H54 (cell line): ENCODE measurements around the gene ZNF346.
A peak's percentile ranks its signal among the peaks of the same experiment; 100 is the strongest.

Source experiments
- DNase-seq: peaks from one replicate; pipeline ENCODE4 v3.0.0; 2011; ENCODE audit warnings: low spot score, mixed read lengths; ENCODE audit not compliant: insufficient read length
- FAIRE-seq: peaks from 3 replicates; lab custom pipeline; 2011; peaks lifted over from hg19 to GRCh38; lab: Jason Lieb, UNC
- POLR2A ChIP-seq: IDR thresholded peaks from 2 replicates; pipeline ENCODE4 v1.6.1; 2011; ENCODE audit warnings: low read depth, mild to moderate bottlenecking, low read length

Gene ZNF346

DNA sequence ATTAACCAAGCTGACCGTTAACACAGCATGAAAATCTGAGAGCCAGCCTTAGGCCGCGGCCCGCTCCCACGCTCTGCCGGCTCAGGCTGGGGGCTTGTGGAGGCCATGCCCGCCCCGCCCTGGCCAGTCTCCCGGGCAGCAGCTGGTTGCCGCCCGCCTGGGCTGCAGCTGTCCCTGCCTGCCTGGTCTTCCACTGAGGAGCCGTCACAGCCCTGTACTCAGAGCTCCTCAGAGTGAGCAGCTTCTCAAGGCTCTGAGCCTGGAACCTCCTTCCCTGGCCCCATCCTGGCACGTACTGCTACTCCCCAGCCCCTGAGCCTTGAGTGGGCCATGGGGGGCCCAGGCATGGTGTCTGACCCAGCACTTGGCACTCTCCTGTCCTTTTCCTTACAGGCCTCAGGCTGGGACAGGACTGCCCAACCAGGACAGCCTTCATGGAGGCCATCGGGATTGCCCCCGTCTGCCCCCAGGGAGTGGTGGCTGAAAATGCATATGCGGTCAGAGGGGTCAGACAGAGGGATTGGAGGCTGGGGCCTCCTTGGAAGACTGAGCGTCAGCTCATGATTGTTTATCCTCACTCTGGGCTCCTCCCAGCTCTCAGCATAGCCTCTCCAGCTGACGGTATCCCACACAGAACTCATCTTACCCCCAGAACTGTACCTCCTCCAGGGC, 76.1 kb downstream of the ZNF346 start:
- DNase-seq: no peak
- FAIRE-seq: no peak
- no peak for TF ChIP-seq POLR2A

DNA sequence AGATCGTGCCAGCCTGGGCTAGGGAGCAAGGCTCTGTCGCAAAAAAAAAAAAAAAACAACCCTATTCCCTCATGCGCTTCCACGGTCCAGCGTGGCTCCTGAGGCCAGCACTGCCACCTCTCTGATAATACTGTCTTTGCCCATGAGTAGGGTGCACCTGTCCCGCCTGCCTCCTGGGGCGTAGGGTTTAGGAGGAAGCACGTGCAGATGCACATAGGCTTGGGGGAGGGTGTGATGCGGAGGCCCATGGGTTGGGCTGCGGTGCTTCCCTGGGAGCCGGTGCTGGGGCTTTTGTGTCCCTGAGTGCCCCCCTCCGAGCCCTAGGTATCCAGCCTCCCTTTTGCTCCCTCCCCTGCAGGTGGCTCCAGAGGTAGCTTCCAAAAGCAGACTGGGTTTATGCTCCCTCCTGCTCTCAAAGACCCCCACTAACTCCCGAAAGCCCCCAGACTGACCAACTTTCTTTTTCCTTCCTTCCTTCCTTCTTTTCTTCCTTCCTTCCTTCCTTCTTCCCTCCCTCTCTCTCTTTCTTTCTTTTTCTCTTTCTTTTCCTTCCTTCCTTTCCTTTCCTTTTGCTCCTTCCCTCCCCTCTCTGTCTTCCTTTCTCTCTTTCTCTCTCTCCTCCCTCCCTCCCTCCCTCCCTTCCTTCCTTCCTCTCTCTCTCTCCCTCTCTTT, 77.1 kb downstream of the ZNF346 start:
- no peak for DNase-seq
- TF ChIP-seq POLR2A: no peak
- no peak for FAIRE-seq

DNA sequence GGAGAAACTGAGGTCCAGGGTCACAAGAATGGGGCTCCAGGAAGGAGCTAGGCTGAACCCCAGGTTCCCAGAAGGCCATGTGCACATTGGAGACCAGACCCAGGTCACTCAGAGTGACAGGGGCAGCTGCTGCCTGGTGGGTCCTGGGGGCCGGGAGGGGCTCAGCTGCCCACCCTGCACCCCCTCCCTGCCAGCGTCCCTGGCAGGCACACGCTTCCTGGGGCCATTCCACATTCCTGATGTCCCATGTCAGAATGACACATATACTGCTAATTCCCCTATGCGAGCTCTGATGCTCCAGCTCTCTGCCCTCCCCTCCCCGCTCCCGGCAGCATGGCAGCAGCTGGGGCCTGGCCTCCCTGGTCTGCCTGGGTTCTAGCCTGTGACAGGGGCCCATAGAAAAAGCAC, 78.2 kb downstream of the ZNF346 start:
- FAIRE-seq (no peak), DNase-seq (peak; percentile 77)
- no peak for TF ChIP-seq POLR2A

DNA sequence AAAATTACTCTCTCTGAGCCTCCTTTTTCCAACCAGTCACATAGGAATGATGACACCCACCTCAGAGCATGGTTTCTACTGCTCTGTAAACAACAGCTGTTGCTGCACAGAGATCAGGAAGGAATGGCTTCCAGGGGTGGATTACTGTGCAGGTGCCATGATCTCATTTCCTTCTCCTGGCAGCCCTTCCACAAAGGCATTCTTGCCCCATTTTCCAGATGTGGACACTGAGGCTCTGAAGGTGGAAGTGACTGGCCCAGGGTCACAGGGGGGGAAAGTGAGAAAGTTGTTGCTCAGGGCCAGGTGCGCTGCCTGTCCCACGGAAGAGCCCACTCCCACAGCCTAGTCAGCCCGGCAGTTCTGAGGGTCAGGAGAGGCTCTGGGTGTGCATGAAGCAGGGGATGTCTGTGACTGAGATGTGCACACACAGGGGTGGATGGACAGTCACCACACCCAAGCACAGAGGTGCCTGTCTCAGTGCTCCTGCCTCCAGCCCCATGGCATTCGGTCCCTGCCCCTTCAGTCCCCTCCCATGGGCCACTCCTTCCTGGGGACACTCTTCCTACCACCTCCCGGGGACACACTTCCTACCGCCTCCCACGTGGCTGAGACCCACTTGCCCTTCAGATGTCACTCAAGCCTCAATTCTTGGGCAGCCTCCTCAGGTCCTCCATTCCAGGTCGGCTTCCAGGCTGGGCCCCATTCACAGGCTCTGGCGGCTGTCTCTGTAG, 81.2 kb downstream of the ZNF346 start:
- TF ChIP-seq POLR2A: no peak
- DNase-seq: no peak
- no peak for FAIRE-seq

DNA sequence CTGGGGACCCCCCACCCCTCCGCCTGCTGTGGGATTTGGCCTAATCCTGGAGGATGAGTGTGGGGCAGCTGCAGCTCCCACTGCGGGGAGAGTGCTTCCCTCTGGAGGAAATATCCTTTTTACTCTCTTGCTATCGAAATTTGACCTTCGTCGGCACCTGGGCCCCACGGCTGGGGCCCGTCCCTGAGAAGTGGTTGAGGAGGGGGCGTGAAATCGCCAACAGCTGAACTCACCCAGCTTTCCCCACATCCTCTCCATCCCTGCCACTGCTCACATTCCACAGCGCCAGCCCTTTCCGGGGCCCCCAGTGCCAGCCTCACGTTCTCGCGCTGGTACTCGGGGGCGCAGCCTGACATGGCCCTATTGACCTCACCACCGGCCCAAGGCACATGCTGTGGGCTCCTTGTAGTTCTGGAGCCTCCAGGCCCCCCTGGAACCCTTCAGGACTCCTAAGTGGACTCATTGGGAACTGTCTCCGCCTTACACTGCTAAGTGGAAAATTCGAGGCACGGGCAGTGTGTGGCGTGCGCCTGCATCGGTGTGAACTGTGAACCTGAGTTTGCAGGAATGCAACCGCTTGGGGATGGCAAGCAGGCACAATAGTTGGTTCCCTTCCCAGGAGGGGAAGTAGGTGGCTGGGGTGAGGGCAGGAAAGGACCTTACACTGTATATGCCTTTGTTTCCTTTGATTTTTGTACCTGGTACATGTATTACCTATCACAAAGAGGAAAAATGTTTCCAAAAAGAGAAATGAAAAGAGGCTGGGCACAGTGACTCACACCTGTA, 83.4 kb downstream of the ZNF346 start:
- no peak for TF ChIP-seq POLR2A
- DNase-seq: no peak
- FAIRE-seq: no peak

DNA sequence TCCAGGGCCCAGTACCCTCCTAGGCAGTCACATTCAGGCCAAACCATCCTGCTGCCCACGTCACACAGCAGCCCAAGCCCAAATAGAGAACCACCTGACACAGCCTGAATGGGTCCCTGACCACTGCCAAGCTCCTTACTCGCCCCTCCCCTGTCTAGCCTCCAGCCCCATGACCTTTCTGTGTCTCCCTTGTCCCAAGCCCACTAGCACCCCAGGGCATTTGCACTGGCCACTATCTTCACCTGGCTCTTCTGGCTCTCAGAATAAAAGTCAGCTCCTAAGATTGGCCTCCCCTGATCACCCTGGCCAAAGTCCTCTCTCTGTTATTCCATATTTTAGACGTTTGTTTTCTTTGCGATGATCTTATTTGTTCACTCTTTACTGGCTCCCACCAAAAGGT, 84.7 kb downstream of the ZNF346 start:
- FAIRE-seq (no peak), DNase-seq (no peak)
- no peak for TF ChIP-seq POLR2A

DNA sequence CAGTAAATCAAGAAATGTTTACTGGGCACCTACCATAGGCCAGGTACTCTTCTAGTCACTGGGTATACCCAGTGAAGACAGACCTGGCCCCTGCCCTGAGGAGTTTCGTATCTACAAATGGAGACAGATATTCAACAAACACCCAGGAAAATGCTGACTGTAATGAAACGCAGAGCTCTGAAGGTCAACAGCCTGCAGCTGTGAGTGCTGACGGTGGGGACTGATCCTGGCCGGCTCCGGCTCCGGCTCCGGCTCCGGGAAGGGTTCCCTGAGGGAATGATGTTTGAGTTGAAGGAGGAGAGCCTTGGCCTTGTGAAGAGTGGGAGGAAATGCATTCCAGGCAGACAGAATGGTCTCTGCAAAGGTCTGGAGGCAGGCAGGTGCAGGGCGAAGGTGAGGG, 87.3 kb downstream of the ZNF346 start:
- no peak for FAIRE-seq
- no peak for TF ChIP-seq POLR2A
- DNase-seq: no peak

DNA sequence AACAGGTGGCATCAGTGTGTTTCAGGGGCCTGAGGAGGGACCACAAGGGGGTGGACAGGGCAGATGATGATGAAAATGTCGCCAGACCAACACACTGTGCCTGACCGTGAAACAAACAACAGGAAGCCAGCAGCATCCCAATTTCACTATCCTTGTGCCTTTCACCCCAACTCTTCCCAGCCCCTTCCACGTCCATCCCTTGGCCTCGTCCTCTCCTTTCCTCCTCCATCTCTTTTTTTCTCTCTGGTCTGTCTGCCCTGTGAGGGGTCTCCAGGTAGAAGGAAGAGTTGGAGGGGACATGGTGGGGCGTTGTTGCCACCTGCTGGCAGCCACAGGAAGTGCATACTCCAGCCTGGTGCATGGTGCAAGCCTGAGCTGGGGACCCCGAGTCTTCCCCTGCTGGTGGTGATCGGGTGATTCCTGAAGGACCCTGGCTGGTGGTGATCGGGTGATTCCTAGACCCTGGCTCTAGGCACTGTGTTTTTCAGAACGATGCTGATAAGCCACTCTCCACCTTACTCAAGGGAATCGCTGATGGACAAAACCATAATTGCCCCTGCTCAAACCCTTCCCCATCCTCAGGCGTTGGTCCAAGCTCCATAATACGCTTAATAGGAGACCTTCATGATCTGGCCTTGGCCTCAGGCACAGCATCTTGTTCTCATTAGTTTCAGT, 89.4 kb downstream of the ZNF346 start:
- DNase-seq (peak; percentile 64), FAIRE-seq (no peak)
- no peak for TF ChIP-seq POLR2A

DNA sequence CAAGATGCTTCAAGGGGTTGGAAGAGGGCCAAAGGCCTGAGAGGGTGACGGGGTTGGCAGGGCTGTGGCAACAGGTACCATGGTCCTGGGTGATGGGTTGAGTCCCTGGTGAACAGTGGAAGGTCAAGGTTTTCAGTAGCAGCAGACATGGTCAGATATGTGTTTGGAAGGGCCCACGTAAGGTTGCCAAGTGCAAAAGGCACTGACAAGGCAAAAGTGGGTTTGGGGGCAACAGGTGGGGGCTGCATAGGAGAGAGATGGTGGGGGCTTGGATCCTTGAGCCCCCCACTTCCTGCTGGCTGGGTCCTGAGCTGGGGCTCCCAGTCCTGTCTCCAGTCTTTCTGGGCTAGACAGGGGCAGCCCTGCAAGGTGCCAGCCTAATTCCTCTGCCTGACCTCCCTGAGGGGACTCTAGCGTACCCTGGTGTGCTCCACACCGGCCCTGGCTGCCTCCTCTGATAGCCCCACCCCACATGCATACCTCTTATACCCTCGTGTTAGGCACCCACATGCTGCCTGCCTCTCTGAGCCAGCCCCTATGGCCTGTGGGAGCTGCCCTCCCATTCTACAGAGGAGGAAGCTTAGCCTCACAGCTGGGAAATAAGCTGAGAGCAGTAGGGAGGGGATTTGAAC, 90.2 kb downstream of the ZNF346 start:
- no peak for TF ChIP-seq POLR2A
- FAIRE-seq (no peak), DNase-seq (no peak)

DNA sequence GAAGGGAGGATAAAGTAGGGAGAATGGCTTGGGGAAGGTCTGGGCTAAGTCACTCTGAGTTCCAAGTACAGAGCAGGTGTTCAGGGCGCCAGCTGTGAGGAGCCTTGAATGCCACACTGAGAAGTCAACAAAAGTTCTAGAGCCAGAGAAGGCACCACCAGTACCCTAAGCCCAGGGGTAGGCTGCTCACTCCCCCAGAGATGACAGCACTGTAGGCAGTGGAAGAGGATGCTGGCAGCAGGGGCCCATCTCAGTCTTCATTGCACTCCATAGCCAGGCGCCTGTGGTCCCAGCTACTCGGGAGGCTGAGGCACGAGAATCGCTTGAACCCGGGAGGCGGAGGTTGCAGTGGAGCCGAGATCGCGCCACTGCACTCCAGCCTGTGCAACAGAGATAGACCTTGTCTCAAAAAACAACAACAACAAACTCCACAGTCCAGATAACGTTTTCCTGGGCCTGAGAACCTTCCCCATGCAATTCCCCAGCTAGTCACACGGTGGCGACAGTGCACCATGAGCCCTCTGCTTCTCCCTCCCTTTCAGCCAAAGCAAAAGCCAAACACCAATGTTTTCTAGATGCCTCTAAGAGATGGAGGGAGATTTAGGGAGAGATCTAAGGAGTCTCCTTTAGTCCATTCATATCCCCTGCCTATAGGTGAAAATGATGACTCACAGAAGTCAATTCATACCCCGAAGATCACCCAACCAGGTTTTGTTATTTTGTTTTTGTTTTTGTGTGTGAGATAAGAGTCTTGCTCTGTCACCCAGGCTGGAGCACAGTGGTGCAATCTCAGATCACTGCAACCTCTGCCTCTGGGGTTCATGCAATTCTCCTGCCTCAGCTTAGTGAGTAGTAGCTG, 91.3 kb downstream of the ZNF346 start:
- no peak for TF ChIP-seq POLR2A
- no peak for FAIRE-seq
- peak; percentile 90 for DNase-seq

DNA sequence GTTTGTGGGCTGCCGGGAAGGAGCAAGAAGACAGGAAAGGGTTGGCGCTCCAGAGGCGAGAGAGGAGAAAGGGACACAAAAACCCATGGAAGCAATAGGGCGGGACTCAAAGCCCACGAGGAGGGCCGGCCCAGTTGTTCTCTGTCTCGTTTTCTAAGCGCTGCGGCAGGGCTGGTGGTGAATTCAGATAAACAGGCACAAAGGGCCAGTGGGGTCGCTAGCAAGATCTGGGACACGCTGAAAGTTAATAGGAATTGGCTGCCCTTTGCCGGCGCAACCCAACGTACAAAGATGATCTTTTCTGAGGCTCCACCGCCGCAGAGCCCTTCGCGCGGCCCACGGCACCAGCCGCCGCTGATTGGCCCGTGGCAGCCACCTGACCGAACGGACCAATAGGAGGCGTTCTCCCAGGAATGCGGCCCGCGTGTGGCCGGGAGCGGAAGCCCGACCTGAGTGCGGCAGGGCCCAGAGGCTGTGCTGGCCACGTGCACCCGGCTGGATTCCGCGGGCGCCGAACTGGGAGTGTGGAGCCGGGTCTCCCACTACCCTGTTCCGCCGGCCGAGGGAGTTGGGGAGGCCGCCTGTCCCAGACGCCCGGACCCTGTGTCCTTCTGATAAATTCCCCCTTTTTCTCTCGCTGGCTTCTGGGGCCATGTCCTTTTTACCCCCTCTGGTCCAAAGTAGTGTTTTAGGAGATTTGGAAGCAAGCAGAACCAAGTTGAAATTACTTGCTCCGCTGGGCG, 94.3 kb downstream of the ZNF346 start:
- no peak for DNase-seq
- TF ChIP-seq POLR2A: no peak
- no peak for FAIRE-seq
